Activated CD8-positive, alpha-beta T cell treated with anti-CD3 and anti-CD28 coated beads for 36 hours (primary cell): Measurements from ENCODE around the gene MB21D2. TPM values are rescaled to one million over a fixed set of nuclear protein-coding genes. Genes with fewer than 3 reads are reported as not detected.
A peak's percentile ranks its signal among the peaks of the same experiment; 100 is the strongest.
"Not testable (repeated sequence)": the region's sequence is repeated elsewhere in the genome, so short reads cannot be mapped to it uniquely, and the experiment has no call there.

ENCODE experiments used
- ATAC-seq: fragments of 200-7000 bp; cut with Tn5 transposase; one replicate; pipeline ENCODE4 v1.10.0; 2021; ENCODE audit warnings: mild to moderate bottlenecking, moderate library complexity
- CTCF ChIA-PET: fragments of 350-600 bp; sonication (Branson Sonifier 250); formaldehyde crosslinking; loops from one replicate; lab custom pipeline; 2021; ENCODE audit warnings: antibody characterized with exemption; lab: Charles Lee
- POLR2A ChIA-PET: fragments of 350-600 bp; sonication (Branson Sonifier 250); formaldehyde crosslinking; loops from one replicate; lab custom pipeline; 2021; ENCODE audit warnings: antibody characterized with exemption; lab: Charles Lee
- DNase-seq: peaks from one replicate; pipeline ENCODE4 v3.0.0-alpha.2; 2020
- H3K27ac Mint-ChIP-seq: one replicate; pipeline ENCODE4 v1.8.0; 2021; ENCODE audit warnings: mild to moderate bottlenecking, mixed read lengths
- H3K27me3 Mint-ChIP-seq: one replicate; pipeline ENCODE4 v1.8.0; 2021; ENCODE audit warnings: mixed read lengths
- H3K36me3 Mint-ChIP-seq: one replicate; pipeline ENCODE4 v1.8.0; 2021; ENCODE audit warnings: low read depth, mixed read lengths
- H3K4me1 Mint-ChIP-seq: one replicate; pipeline ENCODE4 v1.8.0; 2021; ENCODE audit warnings: low read depth, mixed read lengths
- H3K4me3 Mint-ChIP-seq: one replicate; pipeline ENCODE4 v1.8.0; 2021; ENCODE audit warnings: mild to moderate bottlenecking, moderate library complexity, mixed read lengths
- H3K9me3 Mint-ChIP-seq: one replicate; pipeline ENCODE4 v1.8.0; 2021; ENCODE audit warnings: mixed read lengths
- CTCF ChIP-seq: fragments of 200-600 bp; IDR thresholded peaks from one replicate; pipeline ENCODE4 v1.8.0; 2022; ENCODE audit warnings: antibody characterized with exemption, mild to moderate bottlenecking
- intact Hi-C: fragments of 100-400 bp; cut with micrococcal nuclease; formaldehyde crosslinking; loops from one replicate; pipeline ENCODE4 v1.10.0; 2022
- total RNA-seq, 2 experiments: library from RNA; stranded (reverse); gene quantifications; one replicate each; pipeline ENCODE4 v1.2.3, GENCODE V29; 2021

Gene MB21D2
- total RNA-seq, 2 experiments from 2014 or later, result 3.1 to 3.2 TPM

- intact Hi-C loops, result no loop called here
- peaks cover 2% of the 10 kb centered on the region for H3K27me3 Mint-ChIP-seq
- H3K9me3 Mint-ChIP-seq, result no peaks in the 10 kb centered on the region
- H3K36me3 Mint-ChIP-seq, result no peaks in the 10 kb centered on the region
- no peak for TF ChIP-seq CTCF
- no peak overlapping the region for H3K27ac Mint-ChIP-seq
- CTCF ChIA-PET, result no interaction called here
- H3K4me3 Mint-ChIP-seq, result no peak overlapping the region
- H3K4me1 Mint-ChIP-seq, result peaks cover 6% of the 10 kb centered on the region
- DNase-seq, result no peak
- POLR2A ChIA-PET, result no interaction called here
- no peak for ATAC-seq
These were observed 60.4 kb downstream of the MB21D2 start for GRCh38 chr3:192857260-192857661.

- Mint-ChIP-seq H3K9me3 (no peaks in the 10 kb centered on the region), H3K27ac (no peak overlapping the region), H3K4me1 (peaks cover 14% of the 10 kb centered on the region), H3K4me3 (no peak overlapping the region), H3K27me3 (peaks cover 2% of the 10 kb centered on the region), H3K36me3 (no peaks in the 10 kb centered on the region)
- intact Hi-C loops, result no loop called here
- POLR2A ChIA-PET, result no interaction called here
- peak; percentile 28 for ATAC-seq
- DNase-seq, result no peak
- TF ChIP-seq CTCF, result no peak
- CTCF ChIA-PET, result no interaction called here
These were observed 62.2 kb downstream of the MB21D2 start for GRCh38 chr3:192855434-192855833.

- TF ChIP-seq CTCF, result no peak
- Mint-ChIP-seq H3K27ac (no peak overlapping the region), H3K4me1 (peaks cover 21% of the 10 kb centered on the region), H3K4me3 (no peak overlapping the region), H3K27me3 (no peaks in the 10 kb centered on the region), H3K9me3 (no peaks in the 10 kb centered on the region), H3K36me3 (no peaks in the 10 kb centered on the region)
- DNase-seq (no peak), ATAC-seq (no peak)
- intact Hi-C loops, result no loop called here
- POLR2A ChIA-PET, result no interaction called here
- CTCF ChIA-PET, result no interaction called here
These were observed 65.8 kb downstream of the MB21D2 start for GRCh38 chr3:192851821-192852372.

- TF ChIP-seq CTCF, result no peak
- DNase-seq (peak; percentile 79), ATAC-seq (peak; percentile 92)
- Mint-ChIP-seq H3K9me3 (no peaks in the 10 kb centered on the region), H3K36me3 (no peaks in the 10 kb centered on the region), H3K27ac (peak overlapping the region; percentile 74), H3K4me1 (peaks cover 21% of the 10 kb centered on the region), H3K27me3 (no peaks in the 10 kb centered on the region), H3K4me3 (peak overlapping the region; percentile 30)
- ChIA-PET CTCF (interaction anchor here (0.8 to 1.5 kb wide), 4 partner anchors 11 to 44 kb away, joined by 3 to 5 read pairs (median 4); no protein-coding TSS in a partner anchor), POLR2A (interaction anchor here (1.0 to 1.8 kb wide), 4 partner anchors 11 to 46 kb away, joined by 3 to 6 read pairs (median 5); no protein-coding TSS in a partner anchor)
- intact Hi-C loops, result no loop called here
These were observed 67.1 kb downstream of the MB21D2 start for GRCh38 chr3:192850451-192850981.

GRCh38 chr3:192849821-192850220, 67.8 kb downstream of the MB21D2 start:
- H3K4me3 Mint-ChIP-seq, H3K27ac Mint-ChIP-seq, H3K27me3 Mint-ChIP-seq, ATAC-seq, H3K36me3 Mint-ChIP-seq, intact Hi-C loops, H3K9me3 Mint-ChIP-seq, DNase-seq: not testable (repeated sequence)
- ChIA-PET CTCF (interaction anchor here (1.5 kb wide), 1 partner anchor 44 kb away, joined by 3 read pairs; no protein-coding TSS in a partner anchor), POLR2A (interaction anchor here (1.0 to 1.8 kb wide), 3 partner anchors 10 to 45 kb away, joined by 3 to 6 read pairs (median 5); no protein-coding TSS in a partner anchor)
- H3K4me1 Mint-ChIP-seq, result peaks cover 23% of the 10 kb centered on the region
